ENCODE measurements around the gene CACNA2D3. TPM values are rescaled to one million over a fixed set of nuclear protein-coding genes. Genes with fewer than 3 reads are reported as not detected.
"Not testable (repeated sequence)": the region's sequence is repeated elsewhere in the genome, so short reads cannot be mapped to it uniquely, and the experiment has no call there.

The CACNA2D3 gene
- total RNA-seq, 2 experiments from 2014 or later: not detected

- POLR2A ChIA-PET: no interaction called here
- CTCF ChIA-PET: no interaction called here
Measured at GRCh38 chr3:54591157-54591556, 468.8 kb downstream of the CACNA2D3 start.

- ChIA-PET POLR2A (no interaction called here), CTCF (no interaction called here)
Measured at GRCh38 chr3:54593653-54594052, 471.3 kb downstream of the CACNA2D3 start.

GRCh38 chr3:54596087-54596486, 473.7 kb downstream of the CACNA2D3 start:
- CTCF ChIA-PET: no interaction called here
- POLR2A ChIA-PET: no interaction called here

GRCh38 chr3:54599716-54600115, 477.4 kb downstream of the CACNA2D3 start:
- ChIA-PET POLR2A (no interaction called here), CTCF (no interaction called here)

- POLR2A ChIA-PET: no interaction called here
- CTCF ChIA-PET: no interaction called here
Measured at GRCh38 chr3:54600441-54601204, 478.3 kb downstream of the CACNA2D3 start.

GRCh38 chr3:54604495-54604894, 482.1 kb downstream of the CACNA2D3 start:
- ChIA-PET POLR2A (no interaction called here), CTCF (no interaction called here)

GRCh38 chr3:54608041-54608440, 485.7 kb downstream of the CACNA2D3 start:
- POLR2A ChIA-PET: no interaction called here
- CTCF ChIA-PET: no interaction called here

- CTCF ChIA-PET: no interaction called here
- POLR2A ChIA-PET: no interaction called here
Measured at GRCh38 chr3:54619053-54619452, 496.7 kb downstream of the CACNA2D3 start.

- ChIA-PET POLR2A (no interaction called here), CTCF (no interaction called here)
Measured at GRCh38 chr3:54619531-54619930, 497.2 kb downstream of the CACNA2D3 start.

GRCh38 chr3:54621184-54621583, 498.8 kb downstream of the CACNA2D3 start:
- ChIA-PET POLR2A (no interaction called here), CTCF (no interaction called here)

GRCh38 chr3:54622678-54623077, 500.3 kb downstream of the CACNA2D3 start:
- POLR2A ChIA-PET: no interaction called here
- CTCF ChIA-PET: no interaction called here

- ChIA-PET CTCF (no interaction called here), POLR2A (no interaction called here)
Measured at GRCh38 chr3:54625805-54626787, 503.7 kb downstream of the CACNA2D3 start.

GRCh38 chr3:54628888-54629441, 506.6 kb downstream of the CACNA2D3 start:
- CTCF ChIA-PET: no interaction called here
- POLR2A ChIA-PET: no interaction called here

- CTCF ChIA-PET: no interaction called here
- POLR2A ChIA-PET: no interaction called here
Measured at GRCh38 chr3:54630101-54630623, 507.8 kb downstream of the CACNA2D3 start.

GRCh38 chr3:54631001-54631400, 508.6 kb downstream of the CACNA2D3 start:
- POLR2A ChIA-PET: not testable (repeated sequence)

GRCh38 chr3:54631516-54632325, 509.4 kb downstream of the CACNA2D3 start:
- CTCF ChIA-PET: no interaction called here
- POLR2A ChIA-PET: no interaction called here

More at GRCh38 chr3:54631001-54631400, 508.6 kb downstream of the CACNA2D3 start:
- CTCF ChIA-PET: not testable (repeated sequence)

- ChIA-PET CTCF (no interaction called here), POLR2A (no interaction called here)
Measured at GRCh38 chr3:54632326-54632665, 509.9 kb downstream of the CACNA2D3 start.

GRCh38 chr3:54632834-54633233, 510.5 kb downstream of the CACNA2D3 start:
- CTCF ChIA-PET: no interaction called here
- POLR2A ChIA-PET: no interaction called here

GRCh38 chr3:54633444-54634121, 511.2 kb downstream of the CACNA2D3 start:
- ChIA-PET CTCF (no interaction called here), POLR2A (no interaction called here)

- ChIA-PET CTCF (no interaction called here), POLR2A (no interaction called here)
Measured at GRCh38 chr3:54634122-54634469, 511.7 kb downstream of the CACNA2D3 start.

Measured in activated CD8-positive, alpha-beta memory T cell treated with anti-CD3 and anti-CD28 coated beads for 36 hours (primary cell).